H9 (cell line): ENCODE data around the gene FMN1. TPM values are rescaled to one million over a fixed set of nuclear protein-coding genes. Genes with fewer than 3 reads are reported as not detected.

Experiments used
- DNase-seq: peaks from one replicate; pipeline ENCODE4 v3.0.0-alpha.2; 2017
- H2AFZ ChIP-seq: one replicate; pipeline ENCODE4 v1.6.1; 2013; ENCODE audit warnings: mild to moderate bottlenecking, low read length, control low read depth, moderate library complexity
- H2AK5ac ChIP-seq: 2 replicates; pipeline ENCODE4 v1.6.1; 2013; ENCODE audit warnings: low read length, control low read depth, mixed read lengths; ENCODE audit not compliant: insufficient read length
- H2BK120ac ChIP-seq: one replicate; pipeline ENCODE4 v1.6.1; 2013; ENCODE audit warnings: low read depth, mild to moderate bottlenecking, low read length, control low read depth, inconsistent platforms; ENCODE audit not compliant: poor library complexity, severe bottlenecking
- H2BK12ac ChIP-seq: 2 replicates; pipeline ENCODE4 v1.6.1; 2013; ENCODE audit warnings: low read length, control low read depth, mixed read lengths, low read depth; ENCODE audit not compliant: insufficient read length
- H2BK15ac ChIP-seq: 2 replicates; pipeline ENCODE4 v1.6.1; 2013; ENCODE audit warnings: low read depth, low read length, control low read depth
- H2BK20ac ChIP-seq: one replicate; pipeline ENCODE4 v1.6.1; 2013; ENCODE audit warnings: low read depth, mild to moderate bottlenecking, low read length, control low read depth, inconsistent platforms; ENCODE audit not compliant: poor library complexity, severe bottlenecking
- H2BK5ac ChIP-seq: 2 replicates; pipeline ENCODE4 v1.6.1; 2013; ENCODE audit warnings: low read length, control low read depth, mixed read lengths; ENCODE audit not compliant: insufficient read length
- H3K14ac ChIP-seq: 2 replicates; pipeline ENCODE4 v1.6.1; 2013; ENCODE audit warnings: low read length, control low read depth; ENCODE audit not compliant: insufficient read depth
- H3K18ac ChIP-seq: 2 replicates; pipeline ENCODE4 v1.6.1; 2013; ENCODE audit warnings: low read depth, mild to moderate bottlenecking, mixed read lengths, low read length, control low read depth; ENCODE audit not compliant: insufficient read length
- H3K23ac ChIP-seq: 2 replicates; pipeline ENCODE4 v1.6.1; 2013; ENCODE audit warnings: low read length, control low read depth, mixed read lengths, low read depth; ENCODE audit not compliant: insufficient read length
- H3K23me2 ChIP-seq: 2 replicates; pipeline ENCODE4 v1.6.1; 2013; ENCODE audit warnings: low read depth, mild to moderate bottlenecking, mixed read lengths, low read length, control low read depth; ENCODE audit not compliant: insufficient read length, poor library complexity, severe bottlenecking
- H3K27ac ChIP-seq: 2 replicates; pipeline ENCODE4 v1.5.1; 2013; ENCODE audit warnings: low read length, control low read depth, mixed read lengths, low read depth; ENCODE audit not compliant: insufficient read length
- H3K27me3 ChIP-seq: 2 replicates; pipeline ENCODE4 v1.6.1; 2013; ENCODE audit warnings: low read length, control low read depth, inconsistent platforms; ENCODE audit not compliant: insufficient read depth
- H3K4ac ChIP-seq: 2 replicates; pipeline ENCODE4 v1.6.1; 2013; ENCODE audit warnings: low read depth, mild to moderate bottlenecking, control low read depth, inconsistent platforms, low read length, moderate library complexity
- H3K4me1 ChIP-seq: 2 replicates; pipeline ENCODE4 v1.6.1; 2013; ENCODE audit warnings: low read length, control low read depth, inconsistent platforms; ENCODE audit not compliant: insufficient read depth
- H3K4me2 ChIP-seq: 2 replicates; pipeline ENCODE4 v1.6.1; 2013; ENCODE audit warnings: low read length, control low read depth, mixed read lengths; ENCODE audit not compliant: insufficient read length, insufficient read depth
- H3K56ac ChIP-seq: 2 replicates; pipeline ENCODE4 v1.6.1; 2013; ENCODE audit warnings: low read depth, mild to moderate bottlenecking, mixed read lengths, low read length, control low read depth; ENCODE audit not compliant: insufficient read length
- H3K79me1 ChIP-seq: 2 replicates; pipeline ENCODE4 v1.6.1; 2013; ENCODE audit warnings: low read depth, mild to moderate bottlenecking, moderate library complexity, low read length, control low read depth, inconsistent platforms; ENCODE audit not compliant: insufficient read depth, poor library complexity, severe bottlenecking
- H3K79me2 ChIP-seq: 2 replicates; pipeline ENCODE4 v1.6.1; 2013; ENCODE audit warnings: low read length, control low read depth, inconsistent platforms; ENCODE audit not compliant: insufficient read depth
- H3K9ac ChIP-seq: 2 replicates; pipeline ENCODE4 v1.6.1; 2013; ENCODE audit warnings: low read length, control low read depth, mixed read lengths; ENCODE audit not compliant: insufficient read length; ENCODE audit errors: extremely low read depth
- H3K9me3 ChIP-seq: one replicate; pipeline ENCODE4 v1.6.1; 2013; ENCODE audit warnings: low read depth, low read length, inconsistent platforms; ENCODE audit not compliant: control insufficient read depth
- H3T11ph ChIP-seq: one replicate; pipeline ENCODE4 v1.6.1; 2013; ENCODE audit warnings: mild to moderate bottlenecking, low read length, control low read depth, inconsistent platforms
- H4K20me1 ChIP-seq: one replicate; pipeline ENCODE4 v1.6.1; 2013; ENCODE audit not compliant: control insufficient read depth, insufficient read length, insufficient read depth
- H4K5ac ChIP-seq: 2 replicates; pipeline ENCODE4 v1.6.1; 2013; ENCODE audit warnings: low read depth, mild to moderate bottlenecking, mixed read lengths, low read length, control low read depth; ENCODE audit not compliant: insufficient read length
- H4K8ac ChIP-seq: replicated peaks from 2 replicates; pipeline ENCODE4 v1.6.1; 2013; ENCODE audit warnings: low read length, control low read depth, mixed read lengths, low read depth; ENCODE audit not compliant: insufficient read length
- H4K91ac ChIP-seq: 2 replicates; pipeline ENCODE4 v1.6.1; 2013; ENCODE audit warnings: low read depth, mild to moderate bottlenecking, moderate library complexity, mixed read lengths, low read length, control low read depth; ENCODE audit not compliant: insufficient read length
- H3K27ac Mint-ChIP-seq, 3 experiments: 2 replicates in 2 of 3; 3 replicates in 1 of 3; pipeline ENCODE4 v1.8.0; 2020 to 2021; ENCODE audit warnings: mixed read lengths in 3 of 3, mild to moderate bottlenecking in 1 of 3, moderate library complexity in 1 of 3
- H3K27me3 Mint-ChIP-seq: 2 replicates; pipeline ENCODE4 v1.8.0; 2021; ENCODE audit warnings: low read depth, mild to moderate bottlenecking, moderate library complexity, mixed read lengths
- H3K36me3 Mint-ChIP-seq, 3 experiments: 2 replicates in 2 of 3; 3 replicates in 1 of 3; pipeline ENCODE4 v1.8.0; 2020 to 2021; ENCODE audit warnings: low read depth in 3 of 3, mixed read lengths in 3 of 3; ENCODE audit not compliant: insufficient read depth in 1 of 3
- H3K4me1 Mint-ChIP-seq, 2 experiments: 2 replicates each; pipeline ENCODE4 v1.8.0; 2020; ENCODE audit warnings: mixed read lengths in 2 of 2
- H3K4me3 Mint-ChIP-seq, 2 experiments: 2 replicates in 1 of 2; 3 replicates in 1 of 2; pipeline ENCODE4 v1.8.0; 2020 to 2021; ENCODE audit warnings: mild to moderate bottlenecking in 2 of 2, mixed read lengths in 2 of 2, moderate library complexity in 1 of 2
- H3K9me3 Mint-ChIP-seq, 2 experiments: 2 replicates in 1 of 2; 3 replicates in 1 of 2; pipeline ENCODE4 v1.8.0; 2020; ENCODE audit warnings: mild to moderate bottlenecking in 2 of 2, mixed read lengths in 2 of 2, moderate library complexity in 1 of 2
- WGBS: extraction: QIAGEN DNeasy Blood & Tissue Kit; methylation state at CpG from one replicate; pipeline ENCODE4 v1.1.7; 2013; ENCODE audit warnings: missing lambda C conversion rate, low lambda C conversion rate, mixed read lengths; ENCODE audit not compliant: insufficient read length; ENCODE audit errors: extremely low coverage; 5-methylcytosine and 5-hydroxymethylcytosine counted together
- total RNA-seq: library from RNA; stranded (reverse); gene quantifications from 2 replicates; pipeline ENCODE4 v1.2.1, GENCODE V29; 2021
- TF ChIP-seq, protein P1 (sequence below): fragments of 200-600 bp; sonication (generic); conservative IDR thresholded peaks from 3 replicates; pipeline ENCODE4 v1.8.0; 2021; ENCODE audit warnings: antibody characterized with exemption, mild to moderate bottlenecking

Gene FMN1
- total RNA-seq, 1 experiment from 2014 or later = 1.9 TPM

DNA sequence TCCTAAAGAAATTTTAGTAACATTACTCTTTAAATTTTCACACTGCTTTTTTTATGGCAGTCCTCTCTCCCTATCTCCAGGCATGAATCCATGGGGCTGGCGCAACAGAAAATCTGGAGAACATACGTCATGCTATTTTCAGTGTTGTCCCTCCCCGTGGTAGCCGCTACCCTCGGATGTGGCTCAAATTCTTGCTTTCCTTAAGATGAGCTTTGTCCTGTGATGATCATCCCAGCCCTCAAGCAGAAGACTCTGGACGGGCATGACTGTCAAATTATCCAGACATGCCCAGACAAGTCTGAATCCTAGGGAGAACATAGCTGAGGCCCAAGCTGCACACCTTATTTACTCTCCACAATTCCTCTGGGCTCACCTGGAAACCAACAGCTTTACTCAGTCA lies 49.1 kb downstream of the FMN1 start:
- no peak overlapping the region for H3K4me3 Mint-ChIP-seq
- Histone ChIP-seq H4K8ac (no peak overlapping the region), H3K23ac (no peak overlapping the region), H3K14ac (no peak overlapping the region), H3K9me3 (no peaks in the 10 kb centered on the region), H4K20me1 (no peaks in the 10 kb centered on the region), H2BK12ac (no peak overlapping the region), H2BK120ac (no peak overlapping the region), H2AK5ac (no peak overlapping the region), H3K4me1 (no peaks in the 10 kb centered on the region; the same call in 1 of the 2 replicates), H4K91ac (no peak overlapping the region), H3T11ph (no peak overlapping the region), H3K56ac (no peak overlapping the region), H2BK5ac (no peak overlapping the region), H2BK20ac (no peak overlapping the region), H3K18ac (no peak overlapping the region), H3K79me2 (no peaks in the 10 kb centered on the region), H3K4me2 (no peak overlapping the region), H2AFZ (no peak overlapping the region), H3K4ac (no peak overlapping the region), H2BK15ac (no peak overlapping the region), H3K23me2 (no peaks in the 10 kb centered on the region), H3K27me3 (no peaks in the 10 kb centered on the region), H3K27ac (no peak overlapping the region), H3K79me1 (no peaks in the 10 kb centered on the region), H3K9ac (no peak overlapping the region), H4K5ac (no peak overlapping the region)
- peaks cover 9% of the 10 kb centered on the region in 2 experiments for H3K4me1 Mint-ChIP-seq
- TF ChIP-seq, protein P1, sequence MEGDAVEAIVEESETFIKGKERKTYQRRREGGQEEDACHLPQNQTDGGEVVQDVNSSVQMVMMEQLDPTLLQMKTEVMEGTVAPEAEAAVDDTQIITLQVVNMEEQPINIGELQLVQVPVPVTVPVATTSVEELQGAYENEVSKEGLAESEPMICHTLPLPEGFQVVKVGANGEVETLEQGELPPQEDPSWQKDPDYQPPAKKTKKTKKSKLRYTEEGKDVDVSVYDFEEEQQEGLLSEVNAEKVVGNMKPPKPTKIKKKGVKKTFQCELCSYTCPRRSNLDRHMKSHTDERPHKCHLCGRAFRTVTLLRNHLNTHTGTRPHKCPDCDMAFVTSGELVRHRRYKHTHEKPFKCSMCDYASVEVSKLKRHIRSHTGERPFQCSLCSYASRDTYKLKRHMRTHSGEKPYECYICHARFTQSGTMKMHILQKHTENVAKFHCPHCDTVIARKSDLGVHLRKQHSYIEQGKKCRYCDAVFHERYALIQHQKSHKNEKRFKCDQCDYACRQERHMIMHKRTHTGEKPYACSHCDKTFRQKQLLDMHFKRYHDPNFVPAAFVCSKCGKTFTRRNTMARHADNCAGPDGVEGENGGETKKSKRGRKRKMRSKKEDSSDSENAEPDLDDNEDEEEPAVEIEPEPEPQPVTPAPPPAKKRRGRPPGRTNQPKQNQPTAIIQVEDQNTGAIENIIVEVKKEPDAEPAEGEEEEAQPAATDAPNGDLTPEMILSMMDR = no peak
- H3K9me3 Mint-ChIP-seq = no peaks in the 10 kb centered on the region
- no CpG with 5 or more reads among the region's 6 CpGs for WGBS
- no peaks in the 10 kb centered on the region for H3K27me3 Mint-ChIP-seq
- H3K27ac Mint-ChIP-seq = peak overlapping the region in 1 of 3 experiments; percentile 60; a peak in 3 of 7 replicates
- no peak for DNase-seq
- H3K36me3 Mint-ChIP-seq = no peaks in the 10 kb centered on the region; a peak in 1 of 7 replicates
